Neuron (in vitro differentiated cells): ENCODE results near the gene ACBD4.
A peak's percentile ranks its signal among the peaks of the same experiment; 100 is the strongest.

ENCODE experiments used
- H2AFZ ChIP-seq: one replicate; pipeline ENCODE4 v1.6.1; 2013; ENCODE audit warnings: low read depth, mild to moderate bottlenecking, inconsistent platforms, low read length, moderate library complexity
- H3K27me3 ChIP-seq: one replicate; pipeline ENCODE4 v1.6.1; 2013; ENCODE audit warnings: low read length; ENCODE audit not compliant: insufficient read depth
- H3K36me3 ChIP-seq: one replicate; pipeline ENCODE4 v1.6.1; 2013; ENCODE audit warnings: low read length; ENCODE audit not compliant: insufficient read depth
- H3K4me1 ChIP-seq: one replicate; pipeline ENCODE4 v1.6.1; 2013; ENCODE audit warnings: low read length; ENCODE audit not compliant: insufficient read depth
- H3K4me3 ChIP-seq: 2 replicates; pipeline ENCODE4 v1.5.1; 2013; ENCODE audit warnings: mild to moderate bottlenecking, low read length, moderate library complexity
- H3K9me3 ChIP-seq: one replicate; pipeline ENCODE4 v1.6.1; 2013; ENCODE audit warnings: low read length

The ACBD4 gene

GRCh38 chr17:45170280-45170930 lies 34.9 kb downstream of the ACBD4 start:
- H3K27me3 ChIP-seq, result no peaks in the 10 kb centered on the region
- peaks cover 7% of the 10 kb centered on the region for H3K36me3 ChIP-seq
- no peak overlapping the region for H2AFZ ChIP-seq
- peaks cover 22% of the 10 kb centered on the region for H3K4me1 ChIP-seq
- no peak overlapping the region for H3K4me3 ChIP-seq
- H3K9me3 ChIP-seq, result no peaks in the 10 kb centered on the region

GRCh38 chr17:45170931-45171337 lies 35.4 kb downstream of the ACBD4 start:
- H3K27me3 ChIP-seq, result no peaks in the 10 kb centered on the region
- H3K4me3 ChIP-seq, result no peak overlapping the region
- H3K36me3 ChIP-seq, result peaks cover 7% of the 10 kb centered on the region
- no peaks in the 10 kb centered on the region for H3K9me3 ChIP-seq
- H3K4me1 ChIP-seq, result peaks cover 22% of the 10 kb centered on the region
- no peak overlapping the region for H2AFZ ChIP-seq

- Histone ChIP-seq H3K9me3 (no peaks in the 10 kb centered on the region), H3K36me3 (peaks cover 7% of the 10 kb centered on the region), H2AFZ (no peak overlapping the region), H3K4me1 (peaks cover 22% of the 10 kb centered on the region), H3K27me3 (no peaks in the 10 kb centered on the region), H3K4me3 (no peak overlapping the region)
Measured at GRCh38 chr17:45171338-45172231, 36.1 kb downstream of the ACBD4 start.

- H3K4me3 ChIP-seq, result no peak overlapping the region
- H3K9me3 ChIP-seq, result no peaks in the 10 kb centered on the region
- H2AFZ ChIP-seq, result no peak overlapping the region
- peaks cover 22% of the 10 kb centered on the region for H3K4me1 ChIP-seq
- H3K27me3 ChIP-seq, result no peaks in the 10 kb centered on the region
- H3K36me3 ChIP-seq, result peaks cover 7% of the 10 kb centered on the region
Measured at GRCh38 chr17:45172232-45172540, 36.7 kb downstream of the ACBD4 start.

GRCh38 chr17:45172541-45173286 lies 37.2 kb downstream of the ACBD4 start:
- Histone ChIP-seq H3K9me3 (no peaks in the 10 kb centered on the region), H3K4me3 (no peak overlapping the region), H2AFZ (peak overlapping the region; percentile 49), H3K4me1 (peaks cover 22% of the 10 kb centered on the region), H3K27me3 (no peaks in the 10 kb centered on the region), H3K36me3 (peaks cover 7% of the 10 kb centered on the region)

GRCh38 chr17:45175759-45176115 lies 40.2 kb downstream of the ACBD4 start:
- Histone ChIP-seq H2AFZ (no peak overlapping the region), H3K4me1 (peaks cover 22% of the 10 kb centered on the region), H3K27me3 (no peaks in the 10 kb centered on the region)

GRCh38 chr17:45177563-45177962 lies 42.1 kb downstream of the ACBD4 start:
- H2AFZ ChIP-seq, result no peak overlapping the region
- no peak overlapping the region for H3K4me3 ChIP-seq
- no peaks in the 10 kb centered on the region for H3K27me3 ChIP-seq
- H3K36me3 ChIP-seq, result no peaks in the 10 kb centered on the region
- peaks cover 5% of the 10 kb centered on the region for H3K4me1 ChIP-seq
- no peaks in the 10 kb centered on the region for H3K9me3 ChIP-seq

More at GRCh38 chr17:45175759-45176115, 40.2 kb downstream of the ACBD4 start:
- H3K36me3 ChIP-seq, result no peaks in the 10 kb centered on the region
- H3K9me3 ChIP-seq, result no peaks in the 10 kb centered on the region
- H3K4me3 ChIP-seq, result no peak overlapping the region

- Histone ChIP-seq H3K36me3 (no peaks in the 10 kb centered on the region), H3K4me3 (no peak overlapping the region), H3K4me1 (no peaks in the 10 kb centered on the region), H2AFZ (no peak overlapping the region), H3K27me3 (no peaks in the 10 kb centered on the region), H3K9me3 (no peaks in the 10 kb centered on the region)
Measured at GRCh38 chr17:45184144-45184543, 48.7 kb downstream of the ACBD4 start.

GRCh38 chr17:45186801-45187354 lies 51.4 kb downstream of the ACBD4 start:
- Histone ChIP-seq H3K4me3 (no peak overlapping the region), H3K27me3 (no peaks in the 10 kb centered on the region), H2AFZ (no peak overlapping the region), H3K36me3 (no peaks in the 10 kb centered on the region), H3K9me3 (no peaks in the 10 kb centered on the region), H3K4me1 (no peaks in the 10 kb centered on the region)

- H2AFZ ChIP-seq, result no peak overlapping the region
- H3K27me3 ChIP-seq, result no peaks in the 10 kb centered on the region
- no peak overlapping the region for H3K4me3 ChIP-seq
Measured at GRCh38 chr17:45189009-45189408, 53.5 kb downstream of the ACBD4 start.

GRCh38 chr17:45190503-45191255 lies 55.2 kb downstream of the ACBD4 start:
- Histone ChIP-seq H3K4me1 (no peaks in the 10 kb centered on the region), H3K4me3 (no peak overlapping the region), H3K27me3 (no peaks in the 10 kb centered on the region), H2AFZ (no peak overlapping the region), H3K9me3 (no peaks in the 10 kb centered on the region), H3K36me3 (no peaks in the 10 kb centered on the region)

More at GRCh38 chr17:45189009-45189408, 53.5 kb downstream of the ACBD4 start:
- Histone ChIP-seq H3K36me3 (no peaks in the 10 kb centered on the region), H3K9me3 (no peaks in the 10 kb centered on the region), H3K4me1 (no peaks in the 10 kb centered on the region)
